Ascending aorta (tissue), 2 donors: Measurements from ENCODE around the gene NXPE3. TPM values are rescaled to one million over a fixed set of nuclear protein-coding genes. Genes with fewer than 3 reads are reported as not detected.
"Not testable (repeated sequence)": the region's sequence is repeated elsewhere in the genome, so short reads cannot be mapped to it uniquely, and the experiment has no call there.

Experiments used
- DNase-seq, 2 donors: peaks; one replicate each; pipeline ENCODE4 v3.0.0-alpha.2; 2019; ENCODE audit warnings: low spot score in 2 of 2
- H3K27ac ChIP-seq, 2 donors: fragments of 200-600 bp; sonication (generic); one replicate each; pipeline ENCODE4 v1.5.1; 2016 to 2017; ENCODE audit warnings: mild to moderate bottlenecking in 1 of 2
- H3K27me3 ChIP-seq: fragments of 200-600 bp; sonication (generic); one replicate; pipeline ENCODE4 v1.5.1; 2017
- H3K36me3 ChIP-seq, 2 donors: fragments of 200-600 bp; sonication (generic); one replicate each; pipeline ENCODE4 v1.5.1; 2016
- H3K4me1 ChIP-seq, 2 donors: fragments of 200-600 bp; sonication (generic); one replicate each; pipeline ENCODE4 v1.5.1; 2016 to 2017; ENCODE audit warnings: mild to moderate bottlenecking in 1 of 2
- H3K4me3 ChIP-seq, 2 donors: fragments of 200-600 bp; sonication (generic); one replicate each; pipeline ENCODE4 v1.5.1; 2016 to 2017; ENCODE audit warnings: mild to moderate bottlenecking in 1 of 2
- H3K9me3 ChIP-seq, 2 donors: fragments of 200-600 bp; sonication (generic); one replicate each; pipeline ENCODE4 v1.5.1; 2016
- intact Hi-C: fragments of 100-400 bp; cut with DNase I; formaldehyde crosslinking; loops from one replicate; pipeline ENCODE4 v1.15.1; 2023
- total RNA-seq: library from RNA; depleted of rRNA; stranded (reverse); fragments of >200 nt; gene quantifications from one replicate; pipeline ENCODE4 v1.1.0, GENCODE V29; 2016
- TF ChIP-seq, protein P1 (sequence below), 3 experiments: fragments of 200-600 bp in 2 of 3; fragments of 450-650 bp in 1 of 3; sonication (generic) in 2 of 3; IDR thresholded peaks; one replicate each; pipeline ENCODE4 v1.5.1; 2016 to 2019; ENCODE audit warnings: antibody characterized with exemption in 3 of 3, mild to moderate bottlenecking in 1 of 3, moderate library complexity in 1 of 3

NXPE3 gene
- total RNA-seq, 1 donor from 2014 or later, result 25.8 TPM

DNA sequence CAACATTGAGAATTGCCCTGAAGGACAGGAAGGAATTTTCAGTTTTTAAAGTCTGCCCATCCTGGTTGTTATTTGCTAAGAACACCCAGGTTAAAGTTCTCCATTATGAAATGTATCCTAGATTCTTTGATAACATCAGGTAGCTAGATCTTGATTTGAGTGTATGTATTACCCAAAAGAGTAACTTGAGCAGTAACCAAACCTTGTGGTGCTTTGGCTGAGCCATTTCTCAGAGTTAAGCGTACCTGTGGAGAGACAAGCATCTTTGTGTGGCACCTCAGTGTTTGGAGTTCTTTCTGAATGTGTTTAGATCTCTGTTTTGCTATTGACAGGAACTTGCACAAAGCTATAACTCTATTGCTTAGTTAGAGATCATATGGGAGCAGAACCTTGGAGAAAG, 34.2 kb upstream of the NXPE3 start:
- H3K4me3 ChIP-seq, result no peak overlapping the region
- intact Hi-C loops, result no loop called here
- H3K4me1 ChIP-seq, result no peaks in the 10 kb centered on the region
- H3K9me3 ChIP-seq, result no peaks in the 10 kb centered on the region
- TF ChIP-seq, protein P1, sequence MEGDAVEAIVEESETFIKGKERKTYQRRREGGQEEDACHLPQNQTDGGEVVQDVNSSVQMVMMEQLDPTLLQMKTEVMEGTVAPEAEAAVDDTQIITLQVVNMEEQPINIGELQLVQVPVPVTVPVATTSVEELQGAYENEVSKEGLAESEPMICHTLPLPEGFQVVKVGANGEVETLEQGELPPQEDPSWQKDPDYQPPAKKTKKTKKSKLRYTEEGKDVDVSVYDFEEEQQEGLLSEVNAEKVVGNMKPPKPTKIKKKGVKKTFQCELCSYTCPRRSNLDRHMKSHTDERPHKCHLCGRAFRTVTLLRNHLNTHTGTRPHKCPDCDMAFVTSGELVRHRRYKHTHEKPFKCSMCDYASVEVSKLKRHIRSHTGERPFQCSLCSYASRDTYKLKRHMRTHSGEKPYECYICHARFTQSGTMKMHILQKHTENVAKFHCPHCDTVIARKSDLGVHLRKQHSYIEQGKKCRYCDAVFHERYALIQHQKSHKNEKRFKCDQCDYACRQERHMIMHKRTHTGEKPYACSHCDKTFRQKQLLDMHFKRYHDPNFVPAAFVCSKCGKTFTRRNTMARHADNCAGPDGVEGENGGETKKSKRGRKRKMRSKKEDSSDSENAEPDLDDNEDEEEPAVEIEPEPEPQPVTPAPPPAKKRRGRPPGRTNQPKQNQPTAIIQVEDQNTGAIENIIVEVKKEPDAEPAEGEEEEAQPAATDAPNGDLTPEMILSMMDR (IDR thresholded peaks at IDR 0.05), result no peak
- no peaks in the 10 kb centered on the region for H3K27me3 ChIP-seq
- no peak overlapping the region for H3K27ac ChIP-seq
- no peak for DNase-seq
- peaks cover 0 to 5% of the 10 kb centered on the region in 2 donors for H3K36me3 ChIP-seq

DNA sequence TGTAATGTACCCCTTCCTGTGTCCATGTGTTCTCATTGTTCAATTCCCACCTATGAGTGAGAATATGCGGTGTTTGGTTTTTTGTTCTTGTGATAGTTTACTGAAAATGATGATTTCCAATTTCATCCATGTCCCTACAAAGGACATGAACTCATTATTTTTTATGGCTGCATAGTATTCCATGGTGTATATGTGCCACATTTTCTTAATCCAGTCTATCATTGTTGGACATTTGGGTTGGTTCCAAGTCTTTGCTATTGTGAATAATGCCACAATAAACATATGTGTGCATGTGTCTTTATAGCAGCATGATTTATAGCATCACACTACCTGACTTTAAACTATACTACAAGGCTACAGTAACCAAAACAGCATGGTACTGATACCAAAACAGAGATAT, 33.1 kb upstream of the NXPE3 start:
- H3K9me3 ChIP-seq, H3K4me3 ChIP-seq, H3K27me3 ChIP-seq, DNase-seq, H3K4me1 ChIP-seq, intact Hi-C loops, H3K27ac ChIP-seq, H3K36me3 ChIP-seq: not testable (repeated sequence)

DNA sequence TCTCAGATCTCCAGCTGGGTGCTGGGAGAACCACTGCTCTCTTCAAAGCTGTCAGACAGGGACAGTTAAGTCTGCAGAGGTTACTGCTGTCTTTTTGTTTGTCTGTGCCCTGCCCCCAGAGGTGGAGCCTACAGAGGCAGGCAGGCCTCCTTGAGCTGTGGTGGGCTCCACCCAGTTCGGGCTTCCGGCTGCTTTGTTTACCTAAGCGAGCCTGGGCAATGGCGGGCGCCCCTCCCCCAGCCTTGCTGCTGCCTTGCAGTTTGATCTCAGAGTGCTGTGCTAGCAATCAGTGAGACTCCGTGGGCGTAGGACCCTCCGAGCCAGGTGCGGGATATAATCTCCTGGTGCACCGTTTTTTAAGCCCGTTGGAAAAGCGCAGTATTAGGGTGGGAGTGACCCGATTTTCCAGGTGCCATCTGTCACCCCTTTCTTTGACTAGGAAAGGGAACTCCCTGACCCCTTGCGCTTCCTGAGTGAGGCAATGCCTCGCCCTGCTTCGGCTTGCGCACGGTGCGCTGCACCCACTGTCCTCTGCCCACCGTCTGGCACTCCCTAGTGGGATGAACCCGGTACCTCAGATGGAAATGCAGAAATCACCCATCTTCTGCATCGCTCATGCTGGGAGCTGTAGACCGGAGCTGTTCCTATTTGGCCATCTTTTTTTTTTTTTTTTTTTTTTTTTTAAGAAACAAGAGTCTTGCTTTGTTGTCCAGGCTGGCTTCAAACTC, 25.5 kb upstream of the NXPE3 start:
- H3K36me3 ChIP-seq, result peaks cover 14 to 30% of the 10 kb centered on the region in 2 donors
- H3K27me3 ChIP-seq, intact Hi-C loops, H3K4me3 ChIP-seq, DNase-seq, H3K4me1 ChIP-seq, H3K9me3 ChIP-seq, H3K27ac ChIP-seq: not testable (repeated sequence)

DNA sequence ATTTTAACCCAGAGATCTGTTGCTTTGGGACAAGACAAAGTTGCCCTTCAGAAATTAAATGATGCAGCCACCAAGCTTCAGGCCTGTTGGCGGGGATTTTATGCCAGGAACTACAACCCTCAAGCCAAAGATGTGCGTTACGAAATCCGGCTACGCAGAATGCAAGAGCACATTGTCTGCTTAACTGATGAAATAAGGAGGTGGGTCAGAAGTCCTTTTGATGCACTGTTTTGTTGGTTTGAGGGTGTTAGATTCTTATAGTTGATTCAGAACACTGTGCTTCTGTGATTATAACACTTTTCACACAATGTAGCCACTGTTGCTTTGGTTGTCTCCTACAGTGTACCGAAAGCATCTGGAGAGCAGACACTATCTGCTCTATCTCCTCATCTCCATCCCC, 20.8 kb upstream of the NXPE3 start:
- no peak overlapping the region for H3K27ac ChIP-seq
- no peak overlapping the region for H3K4me3 ChIP-seq
- no peak for DNase-seq
- intact Hi-C loops, result no loop called here
- H3K4me1 ChIP-seq, result no peaks in the 10 kb centered on the region
- no peaks in the 10 kb centered on the region for H3K27me3 ChIP-seq
- TF ChIP-seq, protein P1 (IDR thresholded peaks at IDR 0.05), result no peak
- H3K9me3 ChIP-seq, result no peaks in the 10 kb centered on the region
- peaks cover 21 to 41% of the 10 kb centered on the region in 2 donors for H3K36me3 ChIP-seq

DNA sequence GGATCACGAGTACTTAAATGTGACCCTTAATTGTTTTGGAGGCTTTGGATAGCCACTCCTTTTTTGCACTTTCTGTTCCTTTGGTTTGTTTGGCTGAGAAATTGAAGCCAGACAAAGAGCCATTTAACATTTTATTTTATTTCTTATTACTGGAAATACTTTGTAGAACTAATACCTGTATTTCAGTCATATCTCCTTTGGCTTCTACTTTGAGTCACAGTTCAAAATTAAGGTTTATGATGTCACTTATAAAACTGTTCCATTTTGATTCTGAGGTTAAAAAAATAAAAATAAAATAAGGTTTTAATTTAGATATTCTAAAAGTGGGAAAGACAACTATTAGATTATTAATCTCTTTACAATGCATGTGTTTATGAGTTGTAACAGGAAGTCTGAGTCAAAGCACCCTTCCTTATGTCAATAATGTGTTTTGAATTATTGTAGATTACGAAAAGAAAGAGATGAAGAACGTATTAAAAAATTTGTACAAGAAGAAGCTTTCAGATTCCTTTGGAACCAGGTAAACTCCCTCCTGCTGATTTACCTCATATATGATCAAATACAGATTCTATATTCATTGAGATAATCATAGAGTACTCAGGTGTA, 16.9 kb upstream of the NXPE3 start:
- Histone ChIP-seq H3K4me3 (no peak overlapping the region), H3K9me3 (no peaks in the 10 kb centered on the region), H3K4me1 (no peaks in the 10 kb centered on the region), H3K27me3 (no peaks in the 10 kb centered on the region), H3K27ac (no peak overlapping the region), H3K36me3 (peaks cover 7 to 36% of the 10 kb centered on the region in 2 donors)
- intact Hi-C loops, result no loop called here
- no peak for DNase-seq
- TF ChIP-seq, protein P1 (IDR thresholded peaks at IDR 0.05), result no peak

DNA sequence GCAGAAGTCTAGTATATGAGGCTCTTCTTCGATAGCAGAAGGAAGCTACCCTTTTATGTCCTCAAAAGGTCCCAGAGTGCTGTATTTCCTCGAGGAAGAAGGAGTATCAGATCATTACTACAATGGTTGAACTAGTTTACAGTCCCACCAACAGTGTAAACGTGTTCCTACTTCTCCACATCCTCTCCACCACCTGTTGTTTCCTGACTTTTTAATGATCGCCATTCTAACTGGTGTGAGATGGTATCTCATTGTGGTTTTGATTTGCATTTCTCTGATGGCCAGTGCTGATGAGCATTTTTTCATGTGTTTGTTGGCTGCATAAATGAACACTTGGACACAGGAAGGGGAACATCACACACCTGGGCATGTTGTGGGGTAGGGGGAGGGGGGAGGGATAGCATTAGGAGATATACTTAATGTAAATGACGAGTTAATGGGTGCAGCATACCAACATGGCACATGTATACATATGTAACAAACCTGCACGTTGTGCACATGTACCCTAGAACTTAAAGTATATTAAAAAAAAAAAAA, 1.2 kb upstream of the NXPE3 start:
- intact Hi-C loops, result loop anchor here (2.0 kb wide), 1 partner anchor 101 kb away; the partner anchor contains the start of gene ZBTB11
- H3K4me3 ChIP-seq, H3K9me3 ChIP-seq, H3K36me3 ChIP-seq, H3K27me3 ChIP-seq, DNase-seq: not testable (repeated sequence)
- Histone ChIP-seq H3K4me1 (peaks cover 4 to 17% of the 10 kb centered on the region in 2 donors), H3K27ac (peak overlapping the region in 1 of 2 donors; percentile 95)

DNA sequence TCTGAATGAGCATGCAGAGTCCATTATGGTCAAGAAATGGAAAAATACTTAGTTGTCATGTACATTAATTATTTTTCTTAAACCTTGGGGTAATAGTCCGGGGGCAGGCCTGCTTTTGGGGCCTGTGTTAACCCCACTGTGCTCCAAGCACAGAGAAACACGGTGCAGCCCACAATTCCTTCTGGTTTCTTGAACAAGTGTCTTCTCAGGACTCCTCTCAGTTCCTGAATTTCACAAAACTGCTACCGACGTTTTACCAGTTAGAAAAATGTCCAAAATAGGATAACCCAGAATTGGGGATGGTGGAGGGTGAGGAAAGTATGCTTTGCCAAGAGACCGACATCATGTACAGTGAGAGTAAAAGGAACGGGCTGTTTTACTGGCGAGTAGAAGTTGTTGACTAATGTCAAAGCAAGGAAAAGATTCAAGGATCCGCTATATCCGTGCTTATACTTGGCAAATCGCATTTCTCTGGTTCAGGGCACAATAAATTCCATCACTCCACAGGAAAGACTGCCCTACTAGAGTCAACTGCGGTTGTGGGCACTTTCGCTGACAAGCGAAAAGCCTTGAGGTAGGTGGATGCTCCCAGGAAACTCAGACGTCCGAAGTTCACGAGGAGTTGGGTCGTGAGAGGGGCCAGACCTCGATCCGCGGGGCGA, 495 bp upstream of the NXPE3 start:
- intact Hi-C loops, result loop anchor here (1.0 to 2.0 kb wide), 2 partner anchors 54 to 102 kb away; partner anchors contain the start of genes CEP97 and ZBTB11

More for the DNA sequence above, 495 bp upstream of the NXPE3 start:
- Histone ChIP-seq H3K4me3 (peak overlapping the region; percentile 75 to 89), H3K27me3 (no peaks in the 10 kb centered on the region), H3K36me3 (peaks cover 4 to 12% of the 10 kb centered on the region in 2 donors), H3K4me1 (peaks cover 4 to 17% of the 10 kb centered on the region in 2 donors), H3K27ac (peak overlapping the region; percentile 94 to 95), H3K9me3 (no peaks in the 10 kb centered on the region)
- no peak for DNase-seq
- TF ChIP-seq, protein P1 (IDR thresholded peaks at IDR 0.05), result no peak
